GM20000 (cell line): ENCODE results near the gene LIAS.

Experiments used
- DNase-seq: peaks from one replicate; pipeline ENCODE4 v3.0.0; 2012; ENCODE audit warnings: low spot score
- CTCF ChIP-seq: IDR thresholded peaks from 2 replicates; pipeline ENCODE4 v1.5.1; 2012; ENCODE audit warnings: mild to moderate bottlenecking, control low read depth; ENCODE audit errors: extremely low read depth, missing control alignments

Gene LIAS

GRCh38 chr4:39470402-39470801, 11.5 kb downstream of the LIAS start:
- no peak for DNase-seq
- no peak for TF ChIP-seq CTCF

GRCh38 chr4:39472396-39472795, 13.5 kb downstream of the LIAS start:
- no peak for TF ChIP-seq CTCF
- DNase-seq = no peak

- TF ChIP-seq CTCF = no peak
These were observed 17.5 kb downstream of the LIAS start for GRCh38 chr4:39476187-39476895.

GRCh38 chr4:39480251-39480650, 21.4 kb downstream of the LIAS start:
- no peak for TF ChIP-seq CTCF
- no peak for DNase-seq

More at GRCh38 chr4:39476187-39476895, 17.5 kb downstream of the LIAS start:
- DNase-seq = no peak

- TF ChIP-seq CTCF = no peak
- no peak for DNase-seq
These were observed 22.2 kb downstream of the LIAS start for GRCh38 chr4:39480902-39481695.

GRCh38 chr4:39484582-39485272, 25.9 kb downstream of the LIAS start:
- no peak for DNase-seq
- TF ChIP-seq CTCF = no peak
